GM23248 (cell line): ENCODE results near the gene RASA2. TPM values are rescaled to one million over a fixed set of nuclear protein-coding genes. Genes with fewer than 3 reads are reported as not detected.

ENCODE experiments used
- DNase-seq: peaks from one replicate; pipeline ENCODE4 v3.0.0-alpha.2; 2015
- H2AFZ ChIP-seq: fragments of 200-600 bp; sonication (generic); 2 replicates; pipeline ENCODE4 v1.6.1; 2016; ENCODE audit warnings: antibody characterized with exemption
- H3F3A ChIP-seq: fragments of 200-600 bp; sonication (generic); 2 replicates; pipeline ENCODE4 v1.6.1; 2016; ENCODE audit warnings: mild to moderate bottlenecking, antibody characterized with exemption, mixed run types; ENCODE audit not compliant: insufficient read depth
- H3K27ac ChIP-seq: fragments of 200-600 bp; sonication (generic); 2 replicates; pipeline ENCODE4 v1.5.1; 2016; ENCODE audit warnings: mild to moderate bottlenecking
- H3K27me3 ChIP-seq: fragments of 200-600 bp; sonication (generic); replicated peaks from 2 replicates; pipeline ENCODE4 v1.6.1; 2016; ENCODE audit warnings: mild to moderate bottlenecking; ENCODE audit not compliant: insufficient read depth
- H3K36me3 ChIP-seq: fragments of 200-600 bp; sonication (generic); 2 replicates; pipeline ENCODE4 v1.6.1; 2016; ENCODE audit warnings: low read depth, mild to moderate bottlenecking
- H3K4me1 ChIP-seq: fragments of 200-600 bp; sonication (generic); 2 replicates; pipeline ENCODE4 v1.6.1; 2016; ENCODE audit warnings: mild to moderate bottlenecking; ENCODE audit not compliant: insufficient read depth
- H3K4me2 ChIP-seq: fragments of 200-600 bp; sonication (generic); one replicate; pipeline ENCODE4 v1.6.1; 2016; ENCODE audit warnings: mild to moderate bottlenecking; ENCODE audit not compliant: unreplicated experiment
- H3K4me3 ChIP-seq: fragments of 200-600 bp; sonication (generic); 2 replicates; pipeline ENCODE4 v1.5.1; 2016; ENCODE audit warnings: mild to moderate bottlenecking
- H3K79me2 ChIP-seq: fragments of 200-600 bp; sonication (generic); 2 replicates; pipeline ENCODE4 v1.6.1; 2016; ENCODE audit warnings: mild to moderate bottlenecking; ENCODE audit not compliant: insufficient read depth
- H3K9ac ChIP-seq: fragments of 200-600 bp; sonication (generic); 2 replicates; pipeline ENCODE4 v1.6.1; 2016; ENCODE audit warnings: mild to moderate bottlenecking
- H3K9me2 ChIP-seq: fragments of 200-600 bp; sonication (generic); 2 replicates; pipeline ENCODE4 v1.6.1; 2016; ENCODE audit warnings: mixed run types, mild to moderate bottlenecking, moderate library complexity; ENCODE audit not compliant: insufficient read depth
- H3K9me3 ChIP-seq: fragments of 200-600 bp; sonication (generic); one replicate; pipeline ENCODE4 v1.6.1; 2017; ENCODE audit warnings: low read depth
- H4K20me1 ChIP-seq: fragments of 200-600 bp; sonication (generic); 2 replicates; pipeline ENCODE4 v1.6.0; 2016; ENCODE audit not compliant: insufficient read depth
- EZH2 ChIP-seq: fragments of 200-600 bp; sonication (generic); IDR thresholded peaks from 2 replicates; pipeline ENCODE4 v1.6.1; 2018; ENCODE audit warnings: antibody characterized with exemption, mild to moderate bottlenecking; ENCODE audit not compliant: insufficient read depth, poor library complexity, severe bottlenecking
- EZH2phosphoT487 ChIP-seq: fragments of 200-600 bp; sonication (generic); IDR thresholded peaks from 2 replicates; pipeline ENCODE4 v1.6.1; 2018; ENCODE audit warnings: antibody characterized with exemption, moderate library complexity, mild to moderate bottlenecking, low read depth; ENCODE audit not compliant: insufficient read depth
- WGBS, 2 experiments: methylation state at CpG; one replicate each; pipeline ENCODE4 v1.1.6; 2015 to 2017; ENCODE audit warnings: low lambda C conversion rate in 2 of 2, low coverage in 1 of 2; ENCODE audit errors: missing lambda C conversion rate in 2 of 2; 5-methylcytosine and 5-hydroxymethylcytosine counted together
- in situ Hi-C: fragments of 300-500 bp; cut with MboI; formaldehyde crosslinking; loops from 2 replicates; pipeline ENCODE4 v1.15.0; 2020
- polyA plus RNA-seq: library from polyadenylated mRNA; unstranded; fragments of >200 nt; fragmentation: Nextera tagmentation; extraction: Ambion mirVana; gene quantifications from 2 replicates; pipeline ENCODE4 v1.2.1, GENCODE V29; 2016
- total RNA-seq: library from RNA; depleted of rRNA; stranded (reverse); fragments of >200 nt; shearing (Covaris generic); gene quantifications from 2 replicates; pipeline ENCODE4 v1.2.3, GENCODE V29; 2014

Gene RASA2
- total and polyA plus RNA-seq, 2 experiments from 2014 or later, result 16.9 to 18.8 TPM

DNA sequence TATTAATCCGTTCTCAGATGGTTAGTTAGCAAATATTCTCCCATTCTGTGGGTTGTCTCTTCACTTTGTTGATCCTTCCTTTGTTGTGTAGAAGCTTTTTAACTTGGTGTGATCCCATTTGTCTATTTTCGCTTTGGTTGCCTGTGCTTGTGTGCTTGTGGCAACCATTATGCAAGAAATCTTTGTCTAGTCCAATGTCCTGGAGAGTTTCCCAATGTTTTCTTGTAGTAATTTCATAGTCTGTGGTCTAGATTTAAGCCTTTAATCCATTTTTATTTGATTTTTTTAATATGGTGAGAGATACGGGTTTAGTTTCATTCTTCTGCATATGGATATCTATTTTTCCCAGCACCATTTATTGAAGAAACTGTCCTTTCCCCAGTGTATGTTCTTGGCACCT is 59.8 kb downstream of the RASA2 start:
- Histone ChIP-seq H3K27ac (no peak overlapping the region), H3F3A (peaks cover 19% of the 10 kb centered on the region), H3K4me2 (no peak overlapping the region), H3K4me3 (no peak overlapping the region), H3K9me2 (no peaks in the 10 kb centered on the region), H2AFZ (no peak overlapping the region), H3K9ac (no peak overlapping the region), H3K27me3 (no peaks in the 10 kb centered on the region), H3K79me2 (peaks cover 97% of the 10 kb centered on the region), H3K36me3 (peaks cover 62% of the 10 kb centered on the region), H3K4me1 (no peaks in the 10 kb centered on the region), H3K9me3 (no peaks in the 10 kb centered on the region), H4K20me1 (no peaks in the 10 kb centered on the region; the same call in 1 of the 2 replicates)
- in situ Hi-C loops, result no loop called here
- no peak for DNase-seq
- WGBS, 2 experiments, result 99% methylated on average over 3 of the region's 3 CpGs
- TF ChIP-seq EZH2, result no peak

DNA sequence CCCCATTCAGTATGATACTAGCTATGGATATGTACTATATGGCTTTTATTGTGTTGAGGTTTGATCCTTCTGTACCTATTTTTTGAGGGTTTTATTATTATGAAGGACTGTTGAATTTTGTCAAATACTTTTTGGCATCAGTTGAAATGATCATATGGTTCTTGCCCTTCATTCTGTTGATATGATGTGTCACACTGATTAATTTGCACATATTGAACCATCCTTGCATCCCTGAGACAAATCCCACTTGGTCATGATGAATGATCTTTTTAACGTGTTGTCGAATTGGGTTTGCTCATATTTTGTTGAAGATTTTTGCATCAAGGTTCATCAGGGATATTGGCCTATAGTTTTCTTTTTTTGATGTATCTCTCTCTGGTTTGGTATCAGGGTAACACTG is 61.0 kb downstream of the RASA2 start:
- in situ Hi-C loops, result no loop called here
- TF ChIP-seq EZH2phosphoT487, result no peak
- TF ChIP-seq EZH2, result no peak
- Histone ChIP-seq H3F3A (peaks cover 22% of the 10 kb centered on the region), H3K4me3 (no peak overlapping the region), H3K27me3 (no peaks in the 10 kb centered on the region), H4K20me1 (no peaks in the 10 kb centered on the region; the same call in 1 of the 2 replicates), H3K9me2 (no peaks in the 10 kb centered on the region), H3K79me2 (peaks cover 97% of the 10 kb centered on the region), H3K9ac (no peak overlapping the region), H3K4me2 (no peak overlapping the region), H3K9me3 (no peaks in the 10 kb centered on the region), H3K36me3 (peaks cover 52% of the 10 kb centered on the region), H2AFZ (no peak overlapping the region), H3K27ac (no peak overlapping the region), H3K4me1 (peaks cover 7% of the 10 kb centered on the region)
- no peak for DNase-seq
- 95 to 100% methylated on average over 2 of the region's 2 CpGs for WGBS, 2 experiments

DNA sequence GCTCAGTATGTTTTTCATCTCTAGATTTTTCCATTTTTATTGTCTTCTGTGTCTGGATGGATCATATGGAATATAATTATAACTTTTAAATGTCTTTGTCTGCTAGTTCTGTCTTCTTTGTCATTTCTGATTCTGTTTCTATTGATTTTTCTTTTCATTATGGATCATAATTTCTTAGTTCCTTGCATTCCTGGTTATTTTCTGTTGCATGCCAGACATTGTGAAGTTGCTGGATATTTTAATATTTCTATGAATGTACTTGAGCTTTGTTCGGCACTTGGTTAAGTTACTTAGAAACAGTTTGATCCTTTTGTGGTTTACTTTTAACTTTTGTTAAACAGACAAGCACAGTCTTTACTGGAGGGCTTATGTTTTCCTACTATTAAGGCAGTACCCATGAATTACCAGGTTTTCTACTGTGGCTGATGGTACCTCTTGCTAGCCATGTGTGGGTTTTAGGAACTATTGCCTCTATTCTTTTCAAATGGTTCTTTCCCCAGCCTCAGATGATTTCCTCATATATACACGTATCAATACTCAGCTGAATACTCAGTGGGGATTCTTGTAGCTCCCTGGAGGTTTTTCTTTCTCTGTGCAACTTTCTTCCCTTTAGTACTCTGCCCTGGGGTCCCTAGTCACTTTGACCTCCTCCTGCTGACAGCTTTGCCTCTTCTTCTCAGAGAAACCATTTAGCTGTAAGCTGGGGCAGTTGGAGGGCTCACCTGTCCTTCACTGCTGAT is 64.3 kb downstream of the RASA2 start:
- Histone ChIP-seq H3K4me3 (no peak overlapping the region), H3K9me2 (no peaks in the 10 kb centered on the region), H3K36me3 (peaks cover 26% of the 10 kb centered on the region), H3F3A (peaks cover 13% of the 10 kb centered on the region; the same call in 1 of the 2 replicates), H3K9me3 (no peaks in the 10 kb centered on the region), H4K20me1 (no peaks in the 10 kb centered on the region; the same call in 1 of the 2 replicates), H2AFZ (no peak overlapping the region), H3K4me2 (no peak overlapping the region), H3K9ac (no peak overlapping the region), H3K27me3 (no peaks in the 10 kb centered on the region), H3K27ac (no peak overlapping the region), H3K4me1 (peaks cover 20% of the 10 kb centered on the region), H3K79me2 (peaks cover 94% of the 10 kb centered on the region)
- DNase-seq, result no peak
- WGBS, 2 experiments, result 83 to 94% methylated on average over 2 of the region's 2 CpGs
- no peak for TF ChIP-seq EZH2phosphoT487
- TF ChIP-seq EZH2, result no peak
- in situ Hi-C loops, result loop anchor here (25.0 kb wide), 2 partner anchors 89 to 239 kb away; no protein-coding TSS in a partner anchor

DNA sequence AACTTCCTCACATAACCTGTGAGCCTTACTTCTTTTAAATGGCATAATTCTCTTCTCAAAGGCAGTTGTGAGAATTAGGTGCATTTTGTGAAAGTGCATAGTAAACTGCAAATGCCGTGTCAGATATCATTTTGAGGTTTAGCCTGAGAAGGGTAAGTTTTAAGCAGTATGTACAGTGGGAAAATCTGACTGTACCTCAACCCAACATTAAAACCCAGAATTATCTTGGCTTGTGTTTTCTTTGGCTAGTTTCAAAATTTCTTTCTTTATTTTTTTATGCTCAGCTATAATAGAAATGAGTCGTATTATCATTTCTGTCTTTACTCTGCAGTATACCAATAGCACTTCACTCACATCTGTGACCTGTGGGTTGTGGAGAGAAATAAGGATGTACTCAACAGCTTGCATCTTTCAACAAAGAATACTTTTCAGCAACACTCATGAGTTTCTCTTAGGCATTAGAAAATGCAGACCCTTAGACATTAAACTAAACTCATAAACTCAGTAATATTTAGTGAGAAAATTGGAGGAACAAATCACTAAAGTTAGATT is 65.7 kb downstream of the RASA2 start:
- DNase-seq, result peak; percentile 14
- 93 to 100% methylated on average over 2 of the region's 2 CpGs for WGBS, 2 experiments
- in situ Hi-C loops, result loop anchor here (25.0 kb wide), 2 partner anchors 90 to 240 kb away; no protein-coding TSS in a partner anchor
- Histone ChIP-seq H2AFZ (no peak overlapping the region), H3K9me3 (no peaks in the 10 kb centered on the region), H3K4me2 (no peak overlapping the region), H4K20me1 (no peaks in the 10 kb centered on the region; the same call in 1 of the 2 replicates), H3K27ac (0 out of 2 replicates have a peak overlapping the region, but pooled peaks have one; percentile 6), H3K9me2 (no peaks in the 10 kb centered on the region), H3K4me1 (peaks cover 35% of the 10 kb centered on the region), H3K27me3 (no peaks in the 10 kb centered on the region), H3K4me3 (no peak overlapping the region), H3K9ac (no peak overlapping the region), H3K79me2 (peaks cover 80% of the 10 kb centered on the region), H3K36me3 (peaks cover 29% of the 10 kb centered on the region), H3F3A (peaks cover 24% of the 10 kb centered on the region)
- no peak for TF ChIP-seq EZH2phosphoT487
- no peak for TF ChIP-seq EZH2
